22Rv1 (cell line): Measurements from ENCODE around the gene BCL3.

Experiments
- H3K27ac ChIP-seq: fragments of 450-650 bp; 2 replicates; pipeline ENCODE4 v1.5.1; 2017
- CTCF ChIP-seq: fragments of 450-650 bp; IDR thresholded peaks from 2 replicates; pipeline ENCODE4 v1.5.1; 2017; ENCODE audit warnings: mild to moderate bottlenecking
- ZFX ChIP-seq: fragments of 450-650 bp; IDR thresholded peaks from 2 replicates; pipeline ENCODE4 v1.6.1; 2017; ENCODE audit warnings: antibody characterized with exemption, borderline replicate concordance

Gene BCL3

GRCh38 chr19:44752816-44753625, 4.5 kb downstream of the BCL3 start:
- peak overlapping the region; percentile 95 for H3K27ac ChIP-seq
- TF ChIP-seq CTCF, result no peak
- TF ChIP-seq ZFX, result no peak

GRCh38 chr19:44753626-44753931, 5.1 kb downstream of the BCL3 start:
- TF ChIP-seq ZFX, result no peak
- no peak for TF ChIP-seq CTCF
- peak overlapping the region; percentile 95 for H3K27ac ChIP-seq

GRCh38 chr19:44753932-44754749, 5.6 kb downstream of the BCL3 start:
- TF ChIP-seq ZFX (no peak), CTCF (no peak)
- H3K27ac ChIP-seq, result peak overlapping the region; percentile 95

GRCh38 chr19:44754750-44755080, 6.2 kb downstream of the BCL3 start:
- peak overlapping the region; percentile 95 for H3K27ac ChIP-seq
- TF ChIP-seq CTCF (no peak), ZFX (no peak)

- H3K27ac ChIP-seq, result peak overlapping the region; percentile 95
Measured at GRCh38 chr19:44755219-44755618, 6.7 kb downstream of the BCL3 start.

GRCh38 chr19:44756089-44756562, 7.6 kb downstream of the BCL3 start:
- TF ChIP-seq CTCF (no peak), ZFX (no peak)
- H3K27ac ChIP-seq, result peak overlapping the region; percentile 95; the same call in 1 of the 2 replicates

More at GRCh38 chr19:44755219-44755618, 6.7 kb downstream of the BCL3 start:
- no peak for TF ChIP-seq CTCF
- no peak for TF ChIP-seq ZFX
